Neural cell (in vitro differentiated cells): ENCODE data around the gene F7. TPM values are rescaled to one million over a fixed set of nuclear protein-coding genes. Genes with fewer than 3 reads are reported as not detected.

Experiments
- H2AFZ ChIP-seq: fragments of 200-600, 300-800 bp; sonication (generic), shearing (Covaris generic); 2 replicates; pipeline ENCODE4 v1.6.0; 2014; ENCODE audit warnings: low read depth, mild to moderate bottlenecking, antibody characterized with exemption, low read length, moderate library complexity
- H3F3A ChIP-seq: fragments of 200-600 bp; shearing (Covaris generic); 2 replicates; pipeline ENCODE4 v1.6.1; 2016; ENCODE audit warnings: mild to moderate bottlenecking, moderate library complexity, mixed read lengths, antibody characterized with exemption, low read length; ENCODE audit not compliant: insufficient read depth, poor library complexity, severe bottlenecking
- H3K27ac ChIP-seq: fragments of 200-600, 300-800 bp; sonication (generic), shearing (Covaris generic); 2 replicates; pipeline ENCODE4 v1.5.1; 2014; ENCODE audit warnings: mild to moderate bottlenecking, low read length, moderate library complexity
- H3K27me3 ChIP-seq: fragments of 300-800, 200-600 bp; sonication (generic), shearing (Covaris generic); 2 replicates; pipeline ENCODE4 v1.6.0; 2014; ENCODE audit warnings: mild to moderate bottlenecking, low read depth, low read length, moderate library complexity; ENCODE audit not compliant: insufficient read depth
- H3K36me3 ChIP-seq: fragments of 300-800, 200-600 bp; sonication (generic), shearing (Covaris generic); 2 replicates; pipeline ENCODE4 v1.5.1; 2014; ENCODE audit warnings: mild to moderate bottlenecking, antibody characterized with exemption, low read length, moderate library complexity; ENCODE audit not compliant: insufficient read depth
- H3K4me2 ChIP-seq: fragments of 300-800, 200-600 bp; sonication (generic), shearing (Covaris generic); 2 replicates; pipeline ENCODE4 v1.6.0; 2014; ENCODE audit warnings: mild to moderate bottlenecking, low read length
- H3K4me3 ChIP-seq: fragments of 300-800, 200-600 bp; sonication (generic), shearing (Covaris generic); 2 replicates; pipeline ENCODE4 v1.5.1; 2014; ENCODE audit warnings: mild to moderate bottlenecking, low read length, moderate library complexity
- H3K79me2 ChIP-seq: fragments of 200-600 bp; shearing (Covaris generic); replicated peaks from 2 replicates; pipeline ENCODE4 v1.6.0; 2014; ENCODE audit warnings: mild to moderate bottlenecking, low read length, moderate library complexity; ENCODE audit not compliant: insufficient read depth
- H3K9ac ChIP-seq: fragments of 300-800, 200-600 bp; sonication (generic), shearing (Covaris generic); 2 replicates; pipeline ENCODE4 v1.6.1; 2016; ENCODE audit warnings: mild to moderate bottlenecking, low read length, mixed read lengths
- H3K9me2 ChIP-seq: fragments of 200-600 bp; shearing (Covaris generic); 2 replicates; pipeline ENCODE4 v1.6.1; 2016; ENCODE audit warnings: mild to moderate bottlenecking, low read length, mixed read lengths; ENCODE audit not compliant: insufficient read depth
- H3K9me3 ChIP-seq: fragments of 200-600, 300-800 bp; sonication (generic), shearing (Covaris generic); 2 replicates; pipeline ENCODE4 v1.6.1; 2016; ENCODE audit warnings: mild to moderate bottlenecking, mixed run types, low read length, moderate library complexity, mixed read lengths
- H4K20me1 ChIP-seq: fragments of 200-600 bp; shearing (Covaris generic); 2 replicates; pipeline ENCODE4 v1.6.1; 2016; ENCODE audit warnings: mild to moderate bottlenecking, mixed run types; ENCODE audit not compliant: insufficient read depth
- EP300 ChIP-seq: fragments of 450-650 bp; conservative IDR thresholded peaks from 2 replicates; pipeline ENCODE4 v1.6.1; 2014; ENCODE audit warnings: antibody characterized with exemption, mild to moderate bottlenecking, moderate library complexity; ENCODE audit not compliant: poor library complexity, severe bottlenecking
- EZH2 ChIP-seq: fragments of 200-600, 300-800 bp; shearing (Covaris generic), sonication (generic); IDR thresholded peaks from 2 replicates; pipeline ENCODE4 v1.6.1; 2014; ENCODE audit warnings: antibody characterized with exemption, low read length, borderline replicate concordance, mild to moderate bottlenecking; ENCODE audit not compliant: insufficient read depth, poor library complexity, severe bottlenecking
- MXI1 ChIP-seq: fragments of 450-650 bp; conservative IDR thresholded peaks from 2 replicates; pipeline ENCODE4 v1.6.1; 2014; ENCODE audit warnings: antibody characterized with exemption, mild to moderate bottlenecking; ENCODE audit not compliant: poor library complexity, severe bottlenecking
- RAD21 ChIP-seq: fragments of 450-650 bp; conservative IDR thresholded peaks from 2 replicates; pipeline ENCODE4 v1.6.1; 2014; ENCODE audit warnings: antibody characterized with exemption, mild to moderate bottlenecking, moderate library complexity
- SMC3 ChIP-seq: fragments of 450-650 bp; conservative IDR thresholded peaks from 2 replicates; pipeline ENCODE4 v1.6.1; 2014; ENCODE audit warnings: antibody characterized with exemption, mild to moderate bottlenecking, moderate library complexity; ENCODE audit not compliant: poor library complexity
- TAF1 ChIP-seq: IDR thresholded peaks from 2 replicates; pipeline ENCODE4 v1.6.1; 2012; ENCODE audit warnings: low read depth
- polyA plus RNA-seq: library from polyadenylated mRNA; depleted of rRNA; stranded (reverse); fragments of >200 nt; gene quantifications from 2 replicates; pipeline ENCODE4 v1.2.3, GENCODE V29; 2014
- TF ChIP-seq, protein P1 (sequence below): IDR thresholded peaks from 2 replicates; pipeline ENCODE4 v1.6.1; 2012; ENCODE audit warnings: borderline replicate concordance
- TF ChIP-seq, protein P2 (sequence below): fragments of 450-650 bp; IDR thresholded peaks from 2 replicates; pipeline ENCODE4 v1.5.1; 2014; ENCODE audit warnings: antibody characterized with exemption, mild to moderate bottlenecking, moderate library complexity; ENCODE audit not compliant: poor library complexity, severe bottlenecking

F7 gene
- polyA plus RNA-seq, 1 donor from 2014 or later, result 0.32 TPM

DNA sequence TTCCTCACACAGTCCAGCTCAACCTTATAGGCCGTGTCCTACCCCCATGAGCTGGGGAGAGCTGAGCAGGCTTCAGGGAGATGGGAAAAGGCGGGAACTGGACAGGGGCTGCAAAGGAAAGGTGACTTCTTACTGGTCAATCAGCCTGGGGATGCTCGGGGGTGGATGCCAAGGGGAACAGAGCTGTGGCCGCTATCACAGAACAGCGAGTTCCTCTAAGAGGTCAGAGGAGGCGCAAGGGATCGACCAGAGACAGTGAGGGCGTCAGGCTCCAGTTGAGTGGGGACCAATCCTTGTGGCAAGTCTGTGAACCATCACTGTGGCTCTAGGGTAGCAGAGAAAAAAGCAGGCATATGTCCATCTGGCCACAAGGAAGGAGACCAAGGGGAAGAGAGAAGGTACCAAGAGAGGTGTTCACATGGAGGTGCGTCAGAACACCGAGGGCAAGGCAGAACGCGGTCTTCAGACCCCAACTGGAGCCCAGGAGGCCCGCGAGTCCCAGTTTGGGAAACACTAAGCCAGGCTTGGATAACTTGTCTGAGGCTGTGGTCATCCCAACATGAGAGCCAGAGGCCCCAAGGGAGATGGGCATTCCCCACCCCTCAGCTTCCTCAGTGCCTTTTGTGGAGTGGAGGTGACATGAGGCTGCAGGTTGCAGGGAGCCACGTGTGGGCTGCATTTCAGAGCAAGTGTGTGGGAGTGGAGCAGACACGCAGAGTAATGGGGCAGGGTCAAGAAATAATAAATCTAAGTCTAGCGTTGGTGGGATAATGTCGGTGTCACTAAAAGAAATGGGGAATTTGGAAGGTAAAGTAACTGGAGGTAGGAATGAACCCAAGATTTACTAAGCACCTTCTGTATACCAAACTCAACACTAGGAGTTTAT is 20.9 kb downstream of the F7 start:
- H2AFZ ChIP-seq, result no peak overlapping the region
- no peaks in the 10 kb centered on the region for H3K9me2 ChIP-seq
- TF ChIP-seq EZH2 (no peak), TAF1 (no peak), SMC3 (no peak), RAD21 (no peak), EP300 (no peak), MXI1 (no peak)
- TF ChIP-seq, protein P1, sequence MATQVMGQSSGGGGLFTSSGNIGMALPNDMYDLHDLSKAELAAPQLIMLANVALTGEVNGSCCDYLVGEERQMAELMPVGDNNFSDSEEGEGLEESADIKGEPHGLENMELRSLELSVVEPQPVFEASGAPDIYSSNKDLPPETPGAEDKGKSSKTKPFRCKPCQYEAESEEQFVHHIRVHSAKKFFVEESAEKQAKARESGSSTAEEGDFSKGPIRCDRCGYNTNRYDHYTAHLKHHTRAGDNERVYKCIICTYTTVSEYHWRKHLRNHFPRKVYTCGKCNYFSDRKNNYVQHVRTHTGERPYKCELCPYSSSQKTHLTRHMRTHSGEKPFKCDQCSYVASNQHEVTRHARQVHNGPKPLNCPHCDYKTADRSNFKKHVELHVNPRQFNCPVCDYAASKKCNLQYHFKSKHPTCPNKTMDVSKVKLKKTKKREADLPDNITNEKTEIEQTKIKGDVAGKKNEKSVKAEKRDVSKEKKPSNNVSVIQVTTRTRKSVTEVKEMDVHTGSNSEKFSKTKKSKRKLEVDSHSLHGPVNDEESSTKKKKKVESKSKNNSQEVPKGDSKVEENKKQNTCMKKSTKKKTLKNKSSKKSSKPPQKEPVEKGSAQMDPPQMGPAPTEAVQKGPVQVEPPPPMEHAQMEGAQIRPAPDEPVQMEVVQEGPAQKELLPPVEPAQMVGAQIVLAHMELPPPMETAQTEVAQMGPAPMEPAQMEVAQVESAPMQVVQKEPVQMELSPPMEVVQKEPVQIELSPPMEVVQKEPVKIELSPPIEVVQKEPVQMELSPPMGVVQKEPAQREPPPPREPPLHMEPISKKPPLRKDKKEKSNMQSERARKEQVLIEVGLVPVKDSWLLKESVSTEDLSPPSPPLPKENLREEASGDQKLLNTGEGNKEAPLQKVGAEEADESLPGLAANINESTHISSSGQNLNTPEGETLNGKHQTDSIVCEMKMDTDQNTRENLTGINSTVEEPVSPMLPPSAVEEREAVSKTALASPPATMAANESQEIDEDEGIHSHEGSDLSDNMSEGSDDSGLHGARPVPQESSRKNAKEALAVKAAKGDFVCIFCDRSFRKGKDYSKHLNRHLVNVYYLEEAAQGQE, result no peak
- TF ChIP-seq, protein P2, sequence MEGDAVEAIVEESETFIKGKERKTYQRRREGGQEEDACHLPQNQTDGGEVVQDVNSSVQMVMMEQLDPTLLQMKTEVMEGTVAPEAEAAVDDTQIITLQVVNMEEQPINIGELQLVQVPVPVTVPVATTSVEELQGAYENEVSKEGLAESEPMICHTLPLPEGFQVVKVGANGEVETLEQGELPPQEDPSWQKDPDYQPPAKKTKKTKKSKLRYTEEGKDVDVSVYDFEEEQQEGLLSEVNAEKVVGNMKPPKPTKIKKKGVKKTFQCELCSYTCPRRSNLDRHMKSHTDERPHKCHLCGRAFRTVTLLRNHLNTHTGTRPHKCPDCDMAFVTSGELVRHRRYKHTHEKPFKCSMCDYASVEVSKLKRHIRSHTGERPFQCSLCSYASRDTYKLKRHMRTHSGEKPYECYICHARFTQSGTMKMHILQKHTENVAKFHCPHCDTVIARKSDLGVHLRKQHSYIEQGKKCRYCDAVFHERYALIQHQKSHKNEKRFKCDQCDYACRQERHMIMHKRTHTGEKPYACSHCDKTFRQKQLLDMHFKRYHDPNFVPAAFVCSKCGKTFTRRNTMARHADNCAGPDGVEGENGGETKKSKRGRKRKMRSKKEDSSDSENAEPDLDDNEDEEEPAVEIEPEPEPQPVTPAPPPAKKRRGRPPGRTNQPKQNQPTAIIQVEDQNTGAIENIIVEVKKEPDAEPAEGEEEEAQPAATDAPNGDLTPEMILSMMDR, result no peak
- H3K4me3 ChIP-seq, result no peak overlapping the region
- no peaks in the 10 kb centered on the region for H3K79me2 ChIP-seq
- H3K27ac ChIP-seq, result no peak overlapping the region
- no peaks in the 10 kb centered on the region for H3K27me3 ChIP-seq
- H3K9ac ChIP-seq, result no peak overlapping the region
- H3K4me2 ChIP-seq, result no peak overlapping the region
- no peaks in the 10 kb centered on the region for H3K9me3 ChIP-seq
- no peaks in the 10 kb centered on the region for H3F3A ChIP-seq
- H3K36me3 ChIP-seq, result no peaks in the 10 kb centered on the region
- no peaks in the 10 kb centered on the region for H4K20me1 ChIP-seq

DNA sequence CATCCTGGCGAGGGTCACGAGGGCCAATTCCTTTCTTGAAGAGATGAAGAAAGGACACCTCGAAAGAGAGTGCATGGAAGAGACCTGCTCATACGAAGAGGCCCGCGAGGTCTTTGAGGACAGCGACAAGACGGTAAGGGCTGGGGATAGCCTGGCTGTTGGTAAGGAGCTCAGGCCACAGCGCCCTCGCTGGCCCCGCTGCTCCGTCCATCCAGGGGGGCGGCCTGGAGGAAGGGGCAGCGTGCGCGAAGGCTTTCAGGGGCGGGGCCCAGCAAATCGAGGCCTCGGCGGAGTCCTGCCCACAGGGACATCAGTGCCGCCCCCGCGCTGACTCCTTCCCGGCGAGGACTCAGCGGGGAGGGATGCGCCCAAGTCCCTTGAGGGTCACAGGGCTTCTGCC is 23.9 kb downstream of the F7 start:
- TF ChIP-seq RAD21 (no peak), EZH2 (no peak), EP300 (no peak)
- Histone ChIP-seq H3K9me2 (no peaks in the 10 kb centered on the region), H3K9me3 (no peaks in the 10 kb centered on the region), H3K9ac (no peak overlapping the region), H4K20me1 (no peaks in the 10 kb centered on the region), H3K36me3 (no peaks in the 10 kb centered on the region), H3F3A (no peaks in the 10 kb centered on the region), H3K4me2 (no peak overlapping the region), H3K4me3 (no peak overlapping the region), H3K27ac (no peak overlapping the region), H3K79me2 (no peaks in the 10 kb centered on the region), H2AFZ (no peak overlapping the region), H3K27me3 (no peaks in the 10 kb centered on the region)
